ENCODE measurements around the gene CNGA2.

- no peak for TF ChIP-seq CTCF (IDR thresholded peaks at IDR 0.05; ENCODE audit: extremely low read depth in 1 of 2, insufficient read depth in 1 of 2, low read depth in 1 of 2, low read length in 2 of 2)
- no peak for TF ChIP-seq MAX (IDR thresholded peaks at IDR 0.05; ENCODE audit: insufficient read depth, insufficient read length)
- TF ChIP-seq POLR2A (IDR thresholded peaks at IDR 0.05; ENCODE audit: low read depth, low read length) = no peak
- TF ChIP-seq GATA2 (IDR thresholded peaks at IDR 0.05; ENCODE audit: insufficient read depth, insufficient read length, low read depth, low read length) = no peak
- no peak for TF ChIP-seq POLR2AphosphoS5 (IDR thresholded peaks at IDR 0.05; ENCODE audit: insufficient read depth, low read depth, low read length)
- TF ChIP-seq EZH2 (IDR thresholded peaks at IDR 0.05; ENCODE audit: borderline replicate concordance, low read depth, low read length, severe bottlenecking) = no peak
- TF ChIP-seq MYC (IDR thresholded peaks at IDR 0.05; ENCODE audit: low read depth, low read length) = no peak
- TF ChIP-seq JUN (IDR thresholded peaks at IDR 0.05; ENCODE audit: borderline replicate concordance, insufficient read depth, insufficient read length, low read depth) = no peak
- no peak for TF ChIP-seq FOS (IDR thresholded peaks at IDR 0.05; ENCODE audit: borderline replicate concordance, insufficient read depth, low read length)
These were observed 39.9 kb downstream of the CNGA2 start for GRCh38 chrX:151774421-151774820.
